Upper lobe of left lung (tissue), 6 donors: ENCODE measurements around the gene ASPHD2. TPM values are rescaled to one million over a fixed set of nuclear protein-coding genes. Genes with fewer than 3 reads are reported as not detected.
A peak's percentile ranks its signal among the peaks of the same experiment; 100 is the strongest.

Source experiments
- ATAC-seq, 2 donors: fragments of 200-7000 bp; cut with Tn5 transposase; one replicate each; pipeline ENCODE4 v1.9.1; 2022; ENCODE audit warnings: mild to moderate bottlenecking in 2 of 2, moderate library complexity in 2 of 2; ENCODE audit not compliant: low FRiP score in 2 of 2
- DNase-seq, 2 donors: peaks; one replicate each; pipeline ENCODE4 v3.0.0-alpha.2; 2019 to 2020
- H3K27ac ChIP-seq, 4 donors: fragments of 200-600 bp; sonication (generic); one replicate each; pipeline ENCODE4 v1.5.1; 2016 to 2019
- H3K27me3 ChIP-seq, 4 donors: fragments of 200-600 bp; sonication (generic); one replicate each; pipeline ENCODE4 v1.5.1; 2017 to 2019
- H3K36me3 ChIP-seq, 4 donors: fragments of 200-600 bp; sonication (generic); one replicate each; pipeline ENCODE4 v1.5.1; 2016 to 2019
- H3K4me1 ChIP-seq, 4 donors: fragments of 200-600 bp; sonication (generic); one replicate each; pipeline ENCODE4 v1.5.1; 2018 to 2019
- H3K4me3 ChIP-seq, 4 donors: fragments of 200-600 bp; sonication (generic); one replicate each; pipeline ENCODE4 v1.5.1; 2017 to 2019; ENCODE audit warnings: mild to moderate bottlenecking in 2 of 4, moderate library complexity in 1 of 4
- H3K9me3 ChIP-seq, 4 donors: fragments of 200-600 bp; sonication (generic); one replicate each; pipeline ENCODE4 v1.5.1; 2018 to 2019
- CTCF ChIP-seq, 6 experiments: fragments of 450-650 bp in 4 of 6; fragments of 200-600 bp in 2 of 6; sonication (generic) in 2 of 6; IDR thresholded peaks; one replicate each; pipeline ENCODE4 v1.5.1; 2016 to 2019; ENCODE audit warnings: antibody characterized with exemption in 6 of 6
- EP300 ChIP-seq, 4 donors: sonication (generic); formaldehyde crosslinking; IDR thresholded peaks; one replicate each; pipeline ENCODE4 v1.5.1; 2017; ENCODE audit warnings: antibody characterized with exemption in 4 of 4, control low read depth in 2 of 4
- POLR2A ChIP-seq, 4 donors: fragments of 450-650 bp; IDR thresholded peaks; one replicate each; pipeline ENCODE4 v1.5.1; 2016 to 2017; ENCODE audit warnings: antibody characterized with exemption in 4 of 4, mild to moderate bottlenecking in 2 of 4
- POLR2AphosphoS5 ChIP-seq, 2 donors: sonication (generic); formaldehyde crosslinking; IDR thresholded peaks; one replicate each; pipeline ENCODE4 v1.5.1; 2017; ENCODE audit warnings: antibody characterized with exemption in 2 of 2
- WGBS, 2 donors: methylation state at CpG; one replicate each; pipeline ENCODE4 v1.1.5; 2017 to 2018; 5-methylcytosine and 5-hydroxymethylcytosine counted together
- total RNA-seq, 6 donors: library from RNA; depleted of rRNA in 4 of 6; stranded (reverse); fragments of >200 nt in 4 of 6; gene quantifications; one replicate each; pipeline versions ENCODE4 v1.1.0 to v1.2.1, GENCODE V29; 2016 to 2021
- donor health status: DM: no; HTN: no; CAD: no; lungs with moderate emphysema.
- donor health status: DM: no; HTN: yes; CAD: no; lungs with severe emphysema.

The ASPHD2 gene
- total RNA-seq, 6 donors from 2014 or later, result 0.33 to 2.1 (median 1.1) TPM

- DNase-seq (no peak), ATAC-seq (no peak)
- peaks cover 6 to 10% (median 8%) of the 10 kb centered on the region in 4 donors for H3K9me3 ChIP-seq
- TF ChIP-seq POLR2AphosphoS5 (IDR thresholded peaks at IDR 0.05) (no peak), POLR2A (IDR thresholded peaks at IDR 0.05) (no peak), CTCF (IDR thresholded peaks at IDR 0.05) (no peak), EP300 (IDR thresholded peaks at IDR 0.05) (no peak)
- no peak overlapping the region for H3K4me3 ChIP-seq
- H3K27ac ChIP-seq, result no peak overlapping the region
- H3K36me3 ChIP-seq, result no peaks in the 10 kb centered on the region
- H3K4me1 ChIP-seq, result peaks cover 5 to 16% (median 8%) of the 10 kb centered on the region in 4 donors
- no peaks in the 10 kb centered on the region for H3K27me3 ChIP-seq
Measured at GRCh38 chr22:26426924-26427323, 2.1 kb upstream of the ASPHD2 start.

GRCh38 chr22:26429458-26430286, 612 bp downstream of the ASPHD2 start:
- peak in 1 of 2 donors; percentile 88 for DNase-seq
- WGBS, 2 donors, result 9 to 11% methylated on average over 21 to 27 of the region's 50 CpGs
- Histone ChIP-seq H3K9me3 (no peaks in the 10 kb centered on the region), H3K4me1 (peaks cover 5 to 16% (median 8%) of the 10 kb centered on the region in 4 donors), H3K4me3 (peak overlapping the region; percentile 24 to 76 (median 74)), H3K27ac (peak overlapping the region in 2 of 4 donors; percentile 73 to 81), H3K27me3 (no peaks in the 10 kb centered on the region), H3K36me3 (no peaks in the 10 kb centered on the region)
- TF ChIP-seq POLR2A (IDR thresholded peaks at IDR 0.05), result no peak
- no peak for TF ChIP-seq POLR2AphosphoS5 (IDR thresholded peaks at IDR 0.05)
- no peak for ATAC-seq

- TF ChIP-seq CTCF (IDR thresholded peaks at IDR 0.05), result no peak
- TF ChIP-seq POLR2AphosphoS5 (IDR thresholded peaks at IDR 0.05), result no peak
- Histone ChIP-seq H3K9me3 (no peaks in the 10 kb centered on the region), H3K27ac (no peak overlapping the region), H3K4me1 (peaks cover 5 to 16% (median 8%) of the 10 kb centered on the region in 4 donors), H3K27me3 (no peaks in the 10 kb centered on the region), H3K4me3 (no peak overlapping the region), H3K36me3 (no peaks in the 10 kb centered on the region)
- ATAC-seq (no peak), DNase-seq (no peak)
- 80 to 82% methylated on average over 2 of the region's 2 CpGs for WGBS, 2 donors
Measured at GRCh38 chr22:26430600-26430999, 1.5 kb downstream of the ASPHD2 start.

- ATAC-seq, result no peak
- TF ChIP-seq POLR2A (IDR thresholded peaks at IDR 0.05) (no peak), EP300 (IDR thresholded peaks at IDR 0.05) (no peak), CTCF (IDR thresholded peaks at IDR 0.05) (no peak), POLR2AphosphoS5 (IDR thresholded peaks at IDR 0.05) (no peak)
- DNase-seq, result no peak
- Histone ChIP-seq H3K36me3 (no peaks in the 10 kb centered on the region), H3K27ac (no peak overlapping the region), H3K4me3 (no peak overlapping the region), H3K9me3 (no peaks in the 10 kb centered on the region), H3K4me1 (peaks cover 5 to 16% (median 8%) of the 10 kb centered on the region in 4 donors), H3K27me3 (no peaks in the 10 kb centered on the region)
- 87 to 92% methylated on average over 13 of the region's 13 CpGs for WGBS, 2 donors
Measured at GRCh38 chr22:26431261-26431995, 2.4 kb downstream of the ASPHD2 start.

- DNase-seq, result no peak
- 72 to 82% methylated on average over 3 of the region's 3 CpGs for WGBS, 2 donors
- TF ChIP-seq POLR2AphosphoS5 (IDR thresholded peaks at IDR 0.05), result no peak
- TF ChIP-seq EP300 (IDR thresholded peaks at IDR 0.05), result no peak
Measured at GRCh38 chr22:26432619-26433311, 3.7 kb downstream of the ASPHD2 start.

More at GRCh38 chr22:26432619-26433311, 3.7 kb downstream of the ASPHD2 start:
- Histone ChIP-seq H3K36me3 (no peaks in the 10 kb centered on the region), H3K4me3 (no peak overlapping the region), H3K27ac (no peak overlapping the region), H3K9me3 (no peaks in the 10 kb centered on the region), H3K4me1 (peaks cover 5 to 16% (median 8%) of the 10 kb centered on the region in 4 donors), H3K27me3 (no peaks in the 10 kb centered on the region)
- no peak for ATAC-seq
